Fibroblast of the conjunctiva (primary cell): ENCODE results near the gene ZFY.

ENCODE experiments used
- DNase-seq: peaks from one replicate; pipeline ENCODE4 v3.0.0-alpha.2; 2010; ENCODE audit warnings: low read depth

The ZFY gene

DNA sequence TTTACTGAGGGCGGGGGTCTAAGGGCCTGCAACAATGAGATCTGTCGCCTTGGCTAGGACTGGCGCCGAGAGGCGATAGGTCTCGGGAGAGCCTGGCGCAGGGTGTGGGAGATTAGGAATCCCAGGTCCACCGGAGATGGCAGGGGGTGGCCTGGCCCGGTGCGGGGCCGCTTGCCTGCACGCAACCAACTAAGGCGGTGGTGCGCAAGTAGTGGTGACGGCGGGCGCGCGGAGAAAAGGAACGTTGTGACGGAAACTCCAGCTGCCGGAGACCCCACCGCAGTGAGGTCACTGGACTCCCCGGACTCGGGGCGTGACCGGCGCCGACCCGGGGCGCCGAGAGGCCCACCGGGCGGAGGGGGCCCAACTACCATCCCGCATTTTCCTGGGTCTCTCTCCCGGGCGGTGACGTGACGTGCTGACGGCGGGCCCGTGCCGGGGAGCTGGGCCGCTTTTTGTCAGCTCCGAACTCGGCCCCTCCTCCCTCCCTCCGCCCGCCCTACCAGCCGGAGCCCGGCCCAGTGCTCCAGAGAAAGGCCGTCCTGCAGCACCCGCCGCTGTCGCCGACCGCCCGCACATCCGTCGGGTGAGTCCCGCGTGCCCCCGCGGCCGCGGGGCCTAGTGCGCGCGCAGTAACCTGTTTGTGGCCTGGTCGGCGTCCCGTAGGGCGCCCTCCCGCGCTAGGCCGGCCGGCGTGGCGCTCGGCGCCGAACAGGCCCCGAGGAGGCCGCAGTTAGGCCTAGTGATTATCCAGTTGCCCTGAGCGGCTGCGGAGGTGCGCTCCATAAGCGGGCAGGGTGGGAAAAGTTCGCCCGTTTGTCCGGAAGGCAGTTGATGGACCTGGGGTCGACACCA is at the start of gene ZFY:
ZFY (plus strand) TSS at position 521 of the 855 bp plus-strand sequence. CDS start 18,556 bp downstream, outside the sequence.
- no peak for DNase-seq

DNA sequence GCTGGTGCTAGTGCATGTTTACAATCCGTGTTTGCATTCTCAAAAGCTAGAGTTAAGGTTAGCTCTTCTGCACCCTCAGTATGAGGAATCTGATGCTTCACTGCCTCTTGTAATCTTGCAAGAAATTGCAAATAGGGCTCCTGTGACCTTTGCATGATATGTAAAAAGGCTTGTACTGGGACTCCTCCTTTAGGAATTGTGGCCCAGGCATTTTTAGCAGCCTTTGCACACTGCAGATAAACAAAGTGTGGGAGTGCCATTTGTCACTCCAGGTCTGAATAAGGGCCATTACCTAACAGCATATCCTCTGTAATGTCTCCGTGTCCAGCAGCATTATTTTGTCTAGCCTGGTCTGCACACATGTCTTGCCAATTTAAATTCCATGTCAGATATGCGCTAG is 49.3 kb upstream of the ZFY start:
- DNase-seq = no peak

DNA sequence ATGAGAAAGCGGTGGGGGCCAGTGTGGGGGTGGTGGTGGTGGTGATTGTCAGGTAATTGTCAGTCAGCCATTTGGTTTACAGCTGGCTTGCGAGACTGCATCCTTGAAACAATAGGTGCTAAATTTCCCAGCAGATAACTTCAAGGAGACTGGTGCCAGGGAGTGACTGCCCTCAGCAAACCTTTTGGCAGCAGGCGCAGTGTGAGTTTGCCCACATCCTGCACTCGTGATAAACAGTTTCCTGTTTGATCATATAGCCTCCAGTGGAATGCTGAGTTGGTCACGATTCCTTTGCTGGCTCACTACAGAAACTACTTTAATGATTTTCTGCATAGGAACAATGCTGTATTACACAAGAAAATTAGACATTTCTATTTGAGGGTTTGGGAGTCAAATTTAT is 47.8 kb upstream of the ZFY start:
- no peak for DNase-seq

DNA sequence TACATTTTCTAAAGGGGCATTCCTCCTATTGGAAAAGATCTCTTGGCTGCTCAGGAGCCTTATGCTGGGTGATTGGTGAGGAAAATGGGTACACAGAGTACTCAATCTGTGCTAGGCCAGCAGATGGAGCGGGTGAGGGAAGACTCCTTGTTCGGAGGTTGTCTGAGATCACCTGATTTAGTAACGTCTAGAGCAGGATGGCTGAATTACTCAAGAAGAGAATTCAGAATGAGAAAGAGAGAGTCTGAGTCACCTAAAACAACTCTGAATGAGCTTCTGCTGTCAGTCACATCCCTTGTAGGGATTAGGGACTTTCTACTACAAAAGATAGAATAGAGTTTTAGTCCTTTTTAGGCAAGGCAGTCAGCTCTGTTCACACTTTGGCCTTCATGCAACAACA is 47.2 kb upstream of the ZFY start:
- no peak for DNase-seq

DNA sequence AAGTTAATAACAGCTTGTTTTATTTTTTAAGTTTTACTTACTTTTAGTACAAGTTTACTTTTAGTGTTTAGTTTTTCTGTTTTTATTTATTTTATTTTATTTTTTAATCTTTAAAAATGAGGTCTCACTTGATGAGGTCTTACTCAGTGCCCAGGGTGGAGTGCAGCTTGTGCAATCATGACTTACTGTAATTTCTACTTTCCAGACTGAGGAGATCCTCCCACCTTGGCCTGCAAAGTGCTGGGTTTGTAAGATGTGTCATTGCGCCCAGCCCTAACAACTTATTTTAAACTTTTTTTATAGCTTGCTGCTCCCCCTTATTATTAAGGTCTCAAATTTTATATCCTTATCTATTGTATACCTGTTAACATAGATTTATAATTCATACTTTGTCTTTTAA is 41.7 kb upstream of the ZFY start:
- no peak for DNase-seq

DNA sequence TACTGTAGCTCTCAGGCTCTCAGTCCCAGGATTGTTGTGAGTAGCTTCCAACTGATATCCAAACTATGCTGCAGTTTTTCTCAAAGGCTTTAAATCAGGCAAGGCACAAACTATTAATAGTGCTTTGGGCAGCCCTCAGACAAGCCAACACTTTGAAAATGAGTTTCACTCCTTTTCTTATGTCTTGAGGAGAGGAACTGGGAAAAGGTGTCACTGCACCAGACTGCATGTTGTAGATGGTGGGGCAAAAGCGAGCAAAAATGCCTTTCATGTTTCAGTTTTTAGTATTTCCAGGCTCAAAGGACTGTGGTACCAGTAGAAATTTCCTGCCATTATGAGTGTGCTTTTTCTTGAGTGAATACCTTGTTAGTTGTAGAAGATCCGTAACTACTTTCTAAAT is 39.1 kb upstream of the ZFY start:
- no peak for DNase-seq

DNA sequence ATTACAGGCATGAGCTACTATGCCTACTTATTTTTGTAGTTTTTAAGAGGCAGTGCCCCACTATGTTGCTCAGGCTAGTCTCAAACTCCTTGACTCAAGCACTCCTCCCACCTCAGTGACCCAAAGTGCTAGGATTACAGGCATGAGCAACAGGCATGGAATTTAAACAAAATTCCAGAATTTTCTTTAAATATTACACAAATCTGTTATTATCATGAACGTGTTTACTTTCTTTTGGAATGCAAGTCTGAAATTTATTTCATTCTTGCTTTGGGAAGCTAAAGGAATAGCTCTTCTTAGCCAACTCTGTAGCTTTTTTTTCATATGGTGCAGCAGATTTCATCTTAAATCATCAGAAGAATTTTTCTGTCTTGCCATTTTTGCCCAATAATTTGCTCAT is 27.8 kb upstream of the ZFY start:
- no peak for DNase-seq

DNA sequence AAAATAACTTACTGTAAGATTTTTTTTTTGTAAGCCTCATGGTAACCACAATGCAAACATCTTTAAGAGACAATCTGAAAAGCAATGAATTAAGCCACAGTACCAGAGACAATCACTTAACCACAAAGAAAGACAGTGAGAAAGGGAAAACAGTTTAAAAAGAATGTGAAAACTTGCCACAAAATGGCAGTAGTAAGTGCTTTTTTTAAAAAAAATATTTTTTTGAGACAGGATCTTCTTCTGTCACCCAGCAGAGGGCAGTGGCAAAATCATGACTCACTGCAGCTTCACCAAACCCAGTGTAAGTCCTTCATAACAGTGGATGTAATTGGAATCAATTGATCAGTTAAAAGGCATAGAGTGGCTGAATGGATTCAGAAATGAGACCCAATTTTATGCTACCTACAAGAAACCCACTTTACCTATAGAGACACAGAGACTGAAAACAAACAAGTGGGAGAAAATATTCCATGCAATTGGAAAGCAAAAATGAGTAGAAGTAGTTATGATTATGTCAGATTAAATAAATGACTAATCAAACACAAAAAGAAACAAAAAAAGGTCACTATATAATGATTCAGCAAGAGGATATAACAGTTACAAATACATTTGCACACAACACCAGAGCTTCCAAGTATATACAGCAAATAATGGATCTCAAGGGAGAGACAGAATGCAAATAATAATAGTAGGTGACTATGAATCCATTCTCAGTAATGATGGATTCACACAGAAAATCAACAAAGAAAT is 21.9 kb upstream of the ZFY start:
- DNase-seq = no peak

DNA sequence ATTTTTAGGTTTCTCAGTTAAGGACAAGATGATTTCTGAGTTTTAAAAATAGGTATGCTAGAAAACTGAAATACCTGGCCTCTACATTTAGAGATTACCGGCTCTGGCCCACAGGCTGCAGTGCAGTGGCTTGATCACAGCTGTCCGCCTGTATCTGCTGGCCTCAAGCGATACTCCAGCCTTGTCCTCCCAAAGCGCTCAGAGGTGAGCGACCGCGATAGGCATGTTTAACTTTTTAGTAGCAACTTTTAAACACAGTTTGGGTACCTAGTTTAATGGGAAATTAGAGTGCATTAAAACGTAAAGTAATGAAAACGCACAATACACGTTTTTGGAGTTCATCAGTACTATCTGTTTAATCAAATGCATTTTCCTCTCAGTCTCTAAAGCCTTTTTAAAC is 1.1 kb upstream of the ZFY start:
- no peak for DNase-seq

DNA sequence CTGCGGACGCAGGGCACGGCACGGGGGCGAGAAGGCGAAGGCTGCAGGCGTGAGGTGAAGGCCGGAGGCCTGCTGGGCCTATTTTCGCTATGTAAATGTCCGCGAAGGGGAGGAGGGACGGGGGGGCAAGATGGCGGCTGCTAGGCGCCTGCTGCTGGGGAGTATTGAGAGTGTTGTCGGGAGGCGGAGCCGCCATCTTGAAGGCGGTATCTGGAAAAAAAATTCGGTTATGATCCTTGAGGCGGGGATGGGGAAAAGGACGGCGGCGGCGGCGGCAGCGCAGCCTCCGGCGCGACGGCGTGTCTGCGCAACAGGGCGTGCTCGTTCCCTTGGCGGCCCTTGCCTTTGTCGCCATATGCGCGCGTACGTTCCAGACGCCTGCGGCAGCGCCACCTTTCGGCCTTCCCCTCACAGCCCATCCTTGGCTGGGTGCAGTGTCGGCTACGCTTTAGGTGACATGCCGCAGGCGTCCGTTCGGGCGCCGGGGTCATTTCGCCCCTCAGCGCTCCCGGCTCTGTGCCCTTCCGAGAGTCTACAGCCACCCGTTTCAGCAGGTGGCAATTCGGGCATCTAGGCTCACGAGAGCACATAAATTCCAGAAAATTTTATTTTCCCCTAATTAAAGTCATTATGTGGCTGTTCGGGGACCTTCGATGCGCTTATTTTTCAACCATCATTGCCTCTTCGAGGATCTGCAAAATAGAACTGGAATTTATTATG is 695 bp downstream of the ZFY start:
- no peak for DNase-seq

DNA sequence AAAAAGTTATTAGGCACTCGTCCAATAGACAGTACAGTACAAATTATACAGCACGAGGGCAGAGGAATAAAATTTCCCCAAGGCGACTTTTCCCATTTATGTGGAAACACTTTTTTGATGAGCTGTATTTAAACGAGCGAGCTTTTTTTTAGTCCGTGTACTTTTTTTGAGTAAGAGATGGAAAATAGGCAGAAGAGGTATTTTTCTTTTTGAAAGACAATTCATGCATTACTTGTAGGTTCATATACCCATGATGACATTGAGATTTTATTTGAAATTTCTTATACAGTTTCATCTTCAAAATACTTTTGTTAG is 1.2 kb downstream of the ZFY start:
- no peak for DNase-seq

DNA sequence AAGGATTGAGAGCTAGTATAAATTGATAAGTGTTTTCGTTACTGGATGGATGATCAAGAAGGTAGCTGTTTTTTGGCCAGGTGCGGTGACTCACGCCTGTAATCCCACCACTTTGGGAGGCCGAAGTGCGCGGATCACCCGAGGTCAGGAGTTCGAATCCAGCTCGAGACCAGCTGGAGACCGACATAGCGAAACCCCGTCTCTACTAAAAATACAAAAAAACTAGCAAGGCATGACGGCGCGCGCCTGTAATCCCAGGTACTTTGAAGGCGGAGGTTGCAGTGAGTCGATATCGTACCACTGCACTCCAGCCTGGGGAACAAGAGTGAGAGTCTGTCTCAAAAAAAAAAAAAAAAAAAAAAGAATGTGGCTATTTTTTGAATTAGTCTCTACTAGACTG is 2.0 kb downstream of the ZFY start:
- DNase-seq = no peak

DNA sequence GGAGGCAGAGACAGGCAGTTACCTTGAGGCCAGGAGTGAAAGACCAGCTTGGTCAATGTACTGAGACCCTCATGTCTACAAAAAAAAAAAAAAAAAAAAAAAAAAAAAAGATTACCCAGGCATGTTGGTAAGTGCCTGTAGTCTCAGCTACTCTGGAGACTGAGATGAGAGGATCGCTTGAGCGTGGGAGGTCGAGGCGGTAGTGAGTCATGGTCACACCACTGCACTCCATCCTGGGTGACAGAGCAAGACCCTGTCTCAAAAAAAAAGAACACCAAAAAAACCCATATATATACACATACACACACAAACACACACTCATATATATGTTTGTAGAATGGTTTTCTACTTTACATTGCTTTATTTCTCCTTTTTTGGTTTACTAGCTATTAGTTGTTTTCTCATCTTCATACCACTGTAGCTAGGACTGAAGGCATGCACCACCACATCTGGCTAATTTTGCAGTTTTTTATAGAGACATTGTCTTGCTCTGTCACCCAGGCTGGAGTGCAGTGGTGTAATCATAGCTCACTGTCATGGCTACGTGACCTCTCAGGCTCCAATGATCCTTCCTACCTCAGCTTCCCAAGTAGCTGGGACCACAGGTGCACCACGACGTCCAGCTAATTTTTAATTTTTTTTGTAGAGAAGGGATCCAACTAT is 14.5 kb downstream of the ZFY start:
- DNase-seq = no peak

DNA sequence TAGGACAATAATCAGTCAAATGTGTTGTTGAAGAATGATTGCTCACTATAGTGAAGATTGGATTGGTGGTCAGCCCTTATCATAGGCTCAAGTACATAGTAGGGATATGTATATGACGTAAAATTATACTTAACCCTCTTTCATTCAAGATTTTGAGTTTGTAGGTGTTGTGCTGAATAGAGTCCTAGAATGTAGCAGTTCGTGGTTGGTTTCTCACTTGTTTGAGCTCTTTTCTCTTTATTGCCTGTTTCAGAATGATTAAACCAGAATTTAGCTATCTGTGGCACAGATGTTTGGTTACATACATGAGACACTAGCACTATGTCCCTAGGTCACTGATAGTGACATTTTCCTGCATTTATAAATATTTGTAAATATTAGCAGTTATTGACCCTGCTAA is 15.5 kb downstream of the ZFY start:
- no peak for DNase-seq

DNA sequence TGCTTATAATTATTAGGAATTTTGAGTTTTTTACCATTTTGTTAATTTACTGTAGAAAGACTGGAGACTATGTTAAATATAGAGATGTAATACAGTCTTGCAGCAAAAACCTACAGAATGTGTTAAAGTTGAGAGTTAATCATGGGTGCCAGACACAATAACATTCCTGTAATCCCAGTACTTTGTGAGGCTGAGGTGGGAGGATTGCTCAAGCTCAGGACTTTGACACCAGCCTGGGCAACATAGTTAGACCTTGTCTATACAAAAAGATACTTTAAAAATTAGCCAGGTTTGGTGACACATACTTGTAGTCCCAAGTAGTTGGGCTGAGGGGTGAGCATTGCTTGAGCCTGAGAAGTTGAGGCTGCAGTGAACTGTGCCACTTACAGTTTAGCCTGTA is 17.7 kb downstream of the ZFY start:
- DNase-seq = no peak

DNA sequence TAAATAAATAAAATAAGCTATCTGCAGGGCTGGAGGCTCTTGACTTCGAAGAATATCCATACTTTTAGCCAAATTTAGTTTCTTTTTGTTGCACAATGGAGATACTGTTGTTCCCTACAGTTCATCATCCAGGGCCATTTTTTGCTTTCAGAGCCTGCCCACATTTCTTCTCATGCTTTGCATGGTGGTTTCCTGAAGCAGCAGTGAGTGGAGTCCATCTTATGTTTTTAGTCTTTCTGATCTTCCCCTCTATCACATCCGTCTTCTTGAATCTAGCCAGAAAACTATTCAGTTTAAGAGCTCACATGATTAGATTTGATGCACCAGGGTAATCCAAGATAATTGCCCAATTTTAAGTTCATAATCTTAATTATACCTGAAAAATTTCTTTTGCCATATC is 19.6 kb downstream of the ZFY start:
- no peak for DNase-seq

DNA sequence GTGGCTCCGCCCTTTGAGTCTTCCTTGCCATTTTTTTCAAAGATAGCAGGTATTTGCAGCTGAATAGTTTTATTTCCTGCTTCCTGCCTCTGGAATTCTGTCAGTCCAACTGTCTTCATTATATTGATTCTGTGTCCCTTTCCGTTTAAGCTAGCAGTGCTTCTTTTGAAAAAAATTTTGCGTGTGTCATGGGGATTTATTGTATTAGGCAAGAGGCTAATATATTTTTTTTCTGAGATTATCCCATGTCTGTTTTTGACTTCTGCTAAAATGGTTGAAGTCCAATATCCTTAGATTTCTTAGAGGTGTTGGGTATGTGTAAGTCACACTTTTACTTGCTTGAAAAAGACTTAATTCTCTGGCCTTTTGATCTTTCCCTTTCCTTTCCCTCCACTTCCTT is 20.4 kb downstream of the ZFY start:
- no peak for DNase-seq

DNA sequence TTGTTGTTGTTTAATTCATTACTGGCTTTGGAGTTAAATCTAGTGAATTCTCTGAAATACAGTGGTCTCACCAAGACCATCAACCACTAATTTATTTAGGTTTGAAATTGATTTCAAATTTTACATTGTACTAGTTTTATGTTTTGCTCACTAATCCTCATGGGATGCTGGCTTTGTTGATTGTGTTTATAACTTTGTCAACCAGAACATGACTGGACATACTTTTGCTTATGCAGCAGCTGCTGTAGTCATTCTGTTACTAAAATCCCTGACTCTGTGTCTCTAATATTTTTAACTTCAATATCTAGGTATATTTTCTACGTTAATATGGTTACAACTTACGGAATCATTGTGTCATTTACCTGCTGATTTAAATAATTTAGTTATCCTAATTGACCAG is 26.9 kb downstream of the ZFY start:
- no peak for DNase-seq

DNA sequence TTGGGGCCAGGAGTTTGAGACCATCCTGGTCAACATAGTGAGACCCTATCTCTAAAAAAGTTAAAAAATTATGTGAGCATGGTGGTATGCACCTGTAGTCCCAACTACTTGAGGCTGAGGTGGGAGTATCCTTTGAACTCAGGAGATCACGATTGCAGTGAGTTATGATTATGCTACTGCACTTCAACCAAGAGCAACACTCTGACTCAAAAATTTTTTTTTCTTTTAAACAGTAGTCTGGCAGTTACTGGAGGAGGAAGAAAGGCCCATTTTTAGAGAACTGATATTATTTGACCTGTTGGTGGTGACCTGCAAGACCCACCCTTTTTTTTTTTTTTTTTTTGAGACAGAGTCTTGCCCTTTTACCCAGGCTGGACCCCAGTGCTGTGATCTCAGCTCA is 29.6 kb downstream of the ZFY start:
- no peak for DNase-seq

DNA sequence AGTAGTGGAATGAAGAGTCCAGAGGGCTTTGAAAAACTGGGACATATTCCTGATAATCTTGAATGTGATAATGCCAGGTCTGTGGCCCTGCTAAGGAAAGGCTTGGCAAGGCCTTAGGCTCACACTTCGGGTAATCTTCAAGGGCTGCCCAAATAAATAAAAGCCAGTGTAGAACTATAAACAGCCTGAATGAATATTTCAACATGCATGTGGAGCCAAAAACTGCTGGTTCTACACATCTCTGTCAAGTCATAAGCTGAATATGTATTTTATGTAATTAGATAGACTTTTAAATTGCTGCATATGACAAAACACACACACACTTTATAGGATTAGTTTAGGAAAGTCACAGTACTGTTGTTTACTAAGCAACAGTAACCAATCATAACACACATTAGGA is 30.4 kb downstream of the ZFY start:
- no peak for DNase-seq

DNA sequence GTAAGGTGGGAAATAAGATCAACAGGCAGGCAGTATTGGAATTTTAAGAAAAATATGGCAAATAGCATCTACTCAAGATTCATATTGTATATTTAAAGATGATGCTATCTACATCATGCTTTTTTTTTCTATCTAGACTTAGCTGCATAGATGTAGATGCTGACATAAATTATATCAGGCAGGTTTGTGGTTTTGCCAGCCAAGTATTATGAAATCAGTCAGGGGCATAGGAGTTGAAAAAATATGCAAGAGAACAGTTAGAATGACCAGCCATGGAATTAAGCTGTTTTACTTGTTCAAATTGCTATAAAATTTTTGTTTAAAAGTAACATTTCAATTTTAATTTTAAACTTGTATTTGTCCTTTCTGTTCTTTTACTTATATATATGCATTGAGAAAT is 34.4 kb downstream of the ZFY start:
- DNase-seq = no peak

DNA sequence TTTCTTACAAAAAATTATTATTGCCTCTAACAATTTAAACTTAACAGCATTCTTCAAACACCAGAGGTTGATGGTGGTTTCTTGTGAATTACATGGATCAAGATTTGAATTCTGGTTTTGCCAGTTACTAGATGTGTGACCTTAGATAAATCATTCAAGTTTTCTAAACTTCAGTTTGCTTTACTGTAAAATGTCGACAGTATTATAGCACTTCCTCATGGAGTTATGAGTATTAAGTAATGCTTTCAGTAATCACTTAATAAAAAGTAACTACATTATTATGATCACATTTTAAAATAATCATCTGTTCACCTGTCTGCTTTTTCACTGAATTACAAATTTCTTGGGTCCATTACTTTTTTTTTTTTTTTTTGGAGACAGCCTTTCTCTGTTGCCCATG is 37.5 kb downstream of the ZFY start:
- DNase-seq = no peak
